HepG2 (cell line): ENCODE data around the gene NAGS. TPM values are rescaled to one million over a fixed set of nuclear protein-coding genes. Genes with fewer than 3 reads are reported as not detected.

ENCODE experiments used
- FOSL2 ChIP-seq: sonication (generic); formaldehyde crosslinking; IDR thresholded peaks from 2 replicates; pipeline ENCODE4 v1.4.0; 2020; ENCODE audit warnings: missing genetic modification reagents
- FOXA1 ChIP-seq, 2 experiments: fragments of 450-650 bp in 1 of 2; sonication (generic) in 1 of 2; formaldehyde crosslinking in 1 of 2; IDR thresholded peaks; 2 replicates each; pipeline versions ENCODE4 v1.4.0 to v1.6.1; 2016 to 2020; ENCODE audit warnings: missing genetic modification reagents in 1 of 2
- HOXA9 ChIP-seq: sonication (generic); formaldehyde crosslinking; IDR thresholded peaks from 2 replicates; pipeline ENCODE4 v1.8.1; 2022; ENCODE audit warnings: missing genetic modification reagents, mild to moderate bottlenecking, moderate library complexity, borderline replicate concordance
- KAT7 ChIP-seq: IDR thresholded peaks from 2 replicates; pipeline ENCODE4 v1.6.1; 2018; ENCODE audit warnings: borderline replicate concordance, missing compliant biosample characterization
- PTBP1 ChIP-seq: fragments of 200-400 bp; formaldehyde crosslinking; IDR thresholded peaks from 2 replicates; pipeline ENCODE4 v1.6.1; 2018; ENCODE audit warnings: low read length, low read depth; ENCODE audit not compliant: poor library complexity, severe bottlenecking
- RFX1 ChIP-seq: fragments of 450-650 bp; IDR thresholded peaks from 2 replicates; pipeline ENCODE4 v1.6.1; 2017
- RXRB ChIP-seq: IDR thresholded peaks from 2 replicates; pipeline ENCODE4 v1.6.1; 2016; ENCODE audit warnings: borderline replicate concordance, missing genetic modification reagents, missing compliant biosample characterization
- SAFB2 ChIP-seq: sonication (generic); formaldehyde crosslinking; IDR thresholded peaks from 2 replicates; pipeline ENCODE4 v1.5.1; 2020; ENCODE audit warnings: missing genetic modification reagents, low read depth, mild to moderate bottlenecking, borderline replicate concordance
- SAP130 ChIP-seq: IDR thresholded peaks from 2 replicates; pipeline ENCODE4 v1.6.1; 2016; ENCODE audit warnings: low read depth
- SMAD3 ChIP-seq: sonication (generic); formaldehyde crosslinking; IDR thresholded peaks from 2 replicates; pipeline ENCODE4 v1.4.0; 2020; ENCODE audit warnings: missing genetic modification reagents
- SNAI1 ChIP-seq: sonication (generic); formaldehyde crosslinking; IDR thresholded peaks from 2 replicates; pipeline ENCODE4 v1.5.0; 2020; ENCODE audit warnings: mild to moderate bottlenecking, missing genetic modification reagents, borderline replicate concordance
- ZNF225 ChIP-seq: sonication (generic); formaldehyde crosslinking; IDR thresholded peaks from 2 replicates; pipeline ENCODE4 v1.4.0; 2020; ENCODE audit warnings: mild to moderate bottlenecking, missing genetic modification reagents
- ZNF3 ChIP-seq: IDR thresholded peaks from 2 replicates; pipeline ENCODE4 v1.7.0; 2017; ENCODE audit warnings: inconsistent platforms
- ZNF737 ChIP-seq: sonication (generic); formaldehyde crosslinking; IDR thresholded peaks from 2 replicates; pipeline ENCODE4 v1.5.0; 2020; ENCODE audit warnings: missing genetic modification reagents, mild to moderate bottlenecking, borderline replicate concordance
- polyA plus RNA-seq, 8 experiments: library from polyadenylated mRNA; depleted of rRNA in 3 of 8; stranded (reverse) in 7 of 8; unstranded in 1 of 8; fragments of >200 nt; fragmentation: Illumina TruSeq in 4 of 8; extraction: Trizol in 4 of 8; gene quantifications; 2 replicates each; pipeline versions ENCODE4 v1.2.1 to v1.2.3, GENCODE V29; 2011 to 2016; ENCODE audit warnings: low read depth in 4 of 8, missing spikeins in 1 of 8, mixed read lengths in 1 of 8; ENCODE audit not compliant: insufficient read depth in 1 of 8
- total RNA-seq, 5 experiments: library from RNA; depleted of rRNA; stranded (reverse); fragments of >200 nt; fragmentation: Illumina TruSeq; extraction: Trizol; gene quantifications; 2 replicates each; pipeline ENCODE4 v1.2.3, GENCODE V29; 2016; ENCODE audit warnings: low read depth in 1 of 5
- TF ChIP-seq, protein P1 (sequence below): sonication (generic); formaldehyde crosslinking; conservative IDR thresholded peaks from 2 replicates; pipeline ENCODE4 v1.4.0; 2020; ENCODE audit warnings: mild to moderate bottlenecking, missing genetic modification reagents, moderate library complexity
- TF ChIP-seq, protein P2 (sequence below): IDR thresholded peaks from 2 replicates; pipeline ENCODE4 v1.6.1; 2016; ENCODE audit warnings: missing genetic modification reagents, missing compliant biosample characterization
- TF ChIP-seq, protein P3 (sequence below): sonication (generic); formaldehyde crosslinking; IDR thresholded peaks from 2 replicates; pipeline ENCODE4 v1.4.0; 2020; ENCODE audit warnings: missing genetic modification reagents
- TF ChIP-seq, protein P4 (sequence below): sonication (generic); formaldehyde crosslinking; IDR thresholded peaks from 2 replicates; pipeline ENCODE4 v1.5.0; 2020; ENCODE audit warnings: mild to moderate bottlenecking, missing genetic modification reagents, moderate library complexity
- TF ChIP-seq, protein P5 (sequence below): sonication (generic); formaldehyde crosslinking; IDR thresholded peaks from 2 replicates; pipeline ENCODE4 v1.8.0; 2022; ENCODE audit warnings: missing genetic modification reagents, mild to moderate bottlenecking, borderline replicate concordance
- TF ChIP-seq, protein P6 (sequence below): sonication (generic); formaldehyde crosslinking; IDR thresholded peaks from 2 replicates; pipeline ENCODE4 v1.5.0; 2020; ENCODE audit warnings: missing genetic modification reagents

The NAGS gene
- total and polyA plus RNA-seq, 2 of the 13 experiments (the other 11 are each of a cell fraction or from before 2014, with no cell fraction given) = 4.3 to 5.1 TPM

DNA sequence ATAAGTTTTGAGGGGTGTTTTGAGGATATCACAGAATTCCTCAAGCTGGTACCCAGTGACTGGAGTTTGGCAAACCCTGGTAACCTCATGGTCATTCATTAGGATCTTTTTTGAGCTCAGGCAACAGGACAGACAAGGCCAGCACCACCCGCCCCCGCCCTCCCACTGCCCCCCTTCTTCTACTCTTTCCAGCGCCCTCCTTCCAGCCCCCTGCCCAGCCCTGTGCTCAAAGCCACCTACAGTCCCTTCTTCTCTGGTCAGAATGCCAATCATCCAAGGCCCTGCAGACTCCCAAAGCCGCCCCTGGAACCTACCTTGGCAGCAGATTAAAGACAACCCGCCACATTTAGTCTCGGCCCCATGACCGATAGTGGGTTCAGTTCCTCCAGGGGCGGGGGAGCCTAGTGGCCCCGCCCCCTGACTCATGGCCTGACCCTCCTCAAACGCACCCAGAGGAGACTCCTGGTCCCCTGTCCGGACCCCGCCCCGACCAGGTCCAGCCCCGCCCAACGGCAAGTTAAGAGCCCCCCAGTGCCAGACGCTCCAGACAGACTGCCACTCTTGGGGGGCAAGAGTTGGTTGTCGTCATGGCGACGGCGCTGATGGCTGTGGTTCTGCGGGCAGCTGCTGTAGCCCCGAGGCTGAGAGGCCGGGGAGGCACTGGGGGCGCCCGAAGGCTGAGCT, at the start of gene NAGS (continued):
- TF ChIP-seq, protein P1, sequence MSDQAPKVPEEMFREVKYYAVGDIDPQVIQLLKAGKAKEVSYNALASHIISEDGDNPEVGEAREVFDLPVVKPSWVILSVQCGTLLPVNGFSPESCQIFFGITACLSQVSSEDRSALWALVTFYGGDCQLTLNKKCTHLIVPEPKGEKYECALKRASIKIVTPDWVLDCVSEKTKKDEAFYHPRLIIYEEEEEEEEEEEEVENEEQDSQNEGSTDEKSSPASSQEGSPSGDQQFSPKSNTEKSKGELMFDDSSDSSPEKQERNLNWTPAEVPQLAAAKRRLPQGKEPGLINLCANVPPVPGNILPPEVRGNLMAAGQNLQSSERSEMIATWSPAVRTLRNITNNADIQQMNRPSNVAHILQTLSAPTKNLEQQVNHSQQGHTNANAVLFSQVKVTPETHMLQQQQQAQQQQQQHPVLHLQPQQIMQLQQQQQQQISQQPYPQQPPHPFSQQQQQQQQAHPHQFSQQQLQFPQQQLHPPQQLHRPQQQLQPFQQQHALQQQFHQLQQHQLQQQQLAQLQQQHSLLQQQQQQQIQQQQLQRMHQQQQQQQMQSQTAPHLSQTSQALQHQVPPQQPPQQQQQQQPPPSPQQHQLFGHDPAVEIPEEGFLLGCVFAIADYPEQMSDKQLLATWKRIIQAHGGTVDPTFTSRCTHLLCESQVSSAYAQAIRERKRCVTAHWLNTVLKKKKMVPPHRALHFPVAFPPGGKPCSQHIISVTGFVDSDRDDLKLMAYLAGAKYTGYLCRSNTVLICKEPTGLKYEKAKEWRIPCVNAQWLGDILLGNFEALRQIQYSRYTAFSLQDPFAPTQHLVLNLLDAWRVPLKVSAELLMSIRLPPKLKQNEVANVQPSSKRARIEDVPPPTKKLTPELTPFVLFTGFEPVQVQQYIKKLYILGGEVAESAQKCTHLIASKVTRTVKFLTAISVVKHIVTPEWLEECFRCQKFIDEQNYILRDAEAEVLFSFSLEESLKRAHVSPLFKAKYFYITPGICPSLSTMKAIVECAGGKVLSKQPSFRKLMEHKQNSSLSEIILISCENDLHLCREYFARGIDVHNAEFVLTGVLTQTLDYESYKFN (CRISPR knock-in tag) = no peak
- TF ChIP-seq SNAI1 (CRISPR knock-in tag) = no peak
- no peak for TF ChIP-seq PTBP1
- peak; percentile 67 for TF ChIP-seq SAP130 (CRISPR knock-in tag)
- TF ChIP-seq ZNF737 (CRISPR knock-in tag) = no peak
- peak; percentile 72 for TF ChIP-seq RFX1
- TF ChIP-seq, protein P2, sequence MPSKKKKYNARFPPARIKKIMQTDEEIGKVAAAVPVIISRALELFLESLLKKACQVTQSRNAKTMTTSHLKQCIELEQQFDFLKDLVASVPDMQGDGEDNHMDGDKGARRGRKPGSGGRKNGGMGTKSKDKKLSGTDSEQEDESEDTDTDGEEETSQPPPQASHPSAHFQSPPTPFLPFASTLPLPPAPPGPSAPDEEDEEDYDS (CRISPR knock-in tag) = peak; percentile 50; the same call in 1 of the 2 replicates
- TF ChIP-seq, protein P3, sequence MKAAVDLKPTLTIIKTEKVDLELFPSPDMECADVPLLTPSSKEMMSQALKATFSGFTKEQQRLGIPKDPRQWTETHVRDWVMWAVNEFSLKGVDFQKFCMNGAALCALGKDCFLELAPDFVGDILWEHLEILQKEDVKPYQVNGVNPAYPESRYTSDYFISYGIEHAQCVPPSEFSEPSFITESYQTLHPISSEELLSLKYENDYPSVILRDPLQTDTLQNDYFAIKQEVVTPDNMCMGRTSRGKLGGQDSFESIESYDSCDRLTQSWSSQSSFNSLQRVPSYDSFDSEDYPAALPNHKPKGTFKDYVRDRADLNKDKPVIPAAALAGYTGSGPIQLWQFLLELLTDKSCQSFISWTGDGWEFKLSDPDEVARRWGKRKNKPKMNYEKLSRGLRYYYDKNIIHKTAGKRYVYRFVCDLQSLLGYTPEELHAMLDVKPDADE (CRISPR knock-in tag) = no peak
- TF ChIP-seq KAT7 = peak; percentile 8; the same call in 1 of the 2 replicates
- TF ChIP-seq RXRB (CRISPR knock-in tag) = 0 out of 2 replicates have a peak, but pooled peaks have one; percentile 15
- 0 out of 2 replicates have a peak, but pooled peaks have one; percentile 4 for TF ChIP-seq ZNF3 (CRISPR knock-in tag)
- TF ChIP-seq SMAD3 (CRISPR knock-in tag) = 0 out of 2 replicates have a peak, but pooled peaks have one; percentile 9
- no peak; the same call in 1 of the 2 replicates for TF ChIP-seq HOXA9 (CRISPR knock-in tag)
- TF ChIP-seq SAFB2 (CRISPR knock-in tag) = no peak
- 0 out of 2 replicates have a peak, but pooled peaks have one; percentile 13 for TF ChIP-seq ZNF225 (CRISPR knock-in tag)
- TF ChIP-seq, protein P4, sequence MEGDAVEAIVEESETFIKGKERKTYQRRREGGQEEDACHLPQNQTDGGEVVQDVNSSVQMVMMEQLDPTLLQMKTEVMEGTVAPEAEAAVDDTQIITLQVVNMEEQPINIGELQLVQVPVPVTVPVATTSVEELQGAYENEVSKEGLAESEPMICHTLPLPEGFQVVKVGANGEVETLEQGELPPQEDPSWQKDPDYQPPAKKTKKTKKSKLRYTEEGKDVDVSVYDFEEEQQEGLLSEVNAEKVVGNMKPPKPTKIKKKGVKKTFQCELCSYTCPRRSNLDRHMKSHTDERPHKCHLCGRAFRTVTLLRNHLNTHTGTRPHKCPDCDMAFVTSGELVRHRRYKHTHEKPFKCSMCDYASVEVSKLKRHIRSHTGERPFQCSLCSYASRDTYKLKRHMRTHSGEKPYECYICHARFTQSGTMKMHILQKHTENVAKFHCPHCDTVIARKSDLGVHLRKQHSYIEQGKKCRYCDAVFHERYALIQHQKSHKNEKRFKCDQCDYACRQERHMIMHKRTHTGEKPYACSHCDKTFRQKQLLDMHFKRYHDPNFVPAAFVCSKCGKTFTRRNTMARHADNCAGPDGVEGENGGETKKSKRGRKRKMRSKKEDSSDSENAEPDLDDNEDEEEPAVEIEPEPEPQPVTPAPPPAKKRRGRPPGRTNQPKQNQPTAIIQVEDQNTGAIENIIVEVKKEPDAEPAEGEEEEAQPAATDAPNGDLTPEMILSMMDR = peak; percentile 23; the same call in 1 of the 2 replicates
- TF ChIP-seq FOXA1 (IDR thresholded peaks at IDR 0.05) = no peak
- TF ChIP-seq FOXA1 (CRISPR knock-in tag; IDR thresholded peaks at IDR 0.05) = 0 out of 2 replicates have a peak, but pooled peaks have one; percentile 1
- TF ChIP-seq, protein P5, sequence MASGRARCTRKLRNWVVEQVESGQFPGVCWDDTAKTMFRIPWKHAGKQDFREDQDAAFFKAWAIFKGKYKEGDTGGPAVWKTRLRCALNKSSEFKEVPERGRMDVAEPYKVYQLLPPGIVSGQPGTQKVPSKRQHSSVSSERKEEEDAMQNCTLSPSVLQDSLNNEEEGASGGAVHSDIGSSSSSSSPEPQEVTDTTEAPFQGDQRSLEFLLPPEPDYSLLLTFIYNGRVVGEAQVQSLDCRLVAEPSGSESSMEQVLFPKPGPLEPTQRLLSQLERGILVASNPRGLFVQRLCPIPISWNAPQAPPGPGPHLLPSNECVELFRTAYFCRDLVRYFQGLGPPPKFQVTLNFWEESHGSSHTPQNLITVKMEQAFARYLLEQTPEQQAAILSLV (CRISPR knock-in tag) = 0 out of 2 replicates have a peak, but pooled peaks have one; percentile 13
- peak; percentile 83 for TF ChIP-seq FOSL2
- TF ChIP-seq, protein P6, sequence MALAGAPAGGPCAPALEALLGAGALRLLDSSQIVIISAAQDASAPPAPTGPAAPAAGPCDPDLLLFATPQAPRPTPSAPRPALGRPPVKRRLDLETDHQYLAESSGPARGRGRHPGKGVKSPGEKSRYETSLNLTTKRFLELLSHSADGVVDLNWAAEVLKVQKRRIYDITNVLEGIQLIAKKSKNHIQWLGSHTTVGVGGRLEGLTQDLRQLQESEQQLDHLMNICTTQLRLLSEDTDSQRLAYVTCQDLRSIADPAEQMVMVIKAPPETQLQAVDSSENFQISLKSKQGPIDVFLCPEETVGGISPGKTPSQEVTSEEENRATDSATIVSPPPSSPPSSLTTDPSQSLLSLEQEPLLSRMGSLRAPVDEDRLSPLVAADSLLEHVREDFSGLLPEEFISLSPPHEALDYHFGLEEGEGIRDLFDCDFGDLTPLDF (CRISPR knock-in tag) = no peak
